GM12875 (cell line): ENCODE data around the gene TSHZ3.

Experiments used
- H3K4me3 ChIP-seq: one replicate; pipeline ENCODE4 v1.5.1; 2011; ENCODE audit warnings: low read depth, low read length, control low read depth
- TF ChIP-seq, protein P1 (sequence below): IDR thresholded peaks from 2 replicates; pipeline ENCODE4 v1.5.1; 2011; ENCODE audit warnings: low read depth, mild to moderate bottlenecking, control low read depth, inconsistent platforms, low read length, moderate library complexity, borderline replicate concordance; ENCODE audit not compliant: insufficient read depth

Gene TSHZ3

DNA sequence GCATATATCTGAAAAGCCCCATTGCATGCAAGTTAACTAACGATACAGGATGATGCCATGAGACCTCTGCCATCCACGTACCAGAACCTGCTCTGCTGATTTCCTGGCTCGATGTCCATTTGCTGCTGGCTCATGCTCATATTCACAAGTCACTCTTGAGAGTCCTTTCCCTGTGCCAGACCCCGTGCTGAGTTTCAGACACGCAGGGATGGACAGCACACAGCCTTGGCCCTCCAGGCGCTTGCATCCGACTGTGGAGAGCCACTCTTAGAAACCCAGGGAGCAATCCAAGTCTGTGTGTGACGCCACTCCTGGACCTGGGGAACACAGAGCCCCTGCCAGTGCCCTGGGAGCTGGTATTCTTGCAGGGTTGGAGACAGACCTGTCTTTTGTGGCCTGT, 37.6 kb upstream of the TSHZ3 start:
- TF ChIP-seq, protein P1, sequence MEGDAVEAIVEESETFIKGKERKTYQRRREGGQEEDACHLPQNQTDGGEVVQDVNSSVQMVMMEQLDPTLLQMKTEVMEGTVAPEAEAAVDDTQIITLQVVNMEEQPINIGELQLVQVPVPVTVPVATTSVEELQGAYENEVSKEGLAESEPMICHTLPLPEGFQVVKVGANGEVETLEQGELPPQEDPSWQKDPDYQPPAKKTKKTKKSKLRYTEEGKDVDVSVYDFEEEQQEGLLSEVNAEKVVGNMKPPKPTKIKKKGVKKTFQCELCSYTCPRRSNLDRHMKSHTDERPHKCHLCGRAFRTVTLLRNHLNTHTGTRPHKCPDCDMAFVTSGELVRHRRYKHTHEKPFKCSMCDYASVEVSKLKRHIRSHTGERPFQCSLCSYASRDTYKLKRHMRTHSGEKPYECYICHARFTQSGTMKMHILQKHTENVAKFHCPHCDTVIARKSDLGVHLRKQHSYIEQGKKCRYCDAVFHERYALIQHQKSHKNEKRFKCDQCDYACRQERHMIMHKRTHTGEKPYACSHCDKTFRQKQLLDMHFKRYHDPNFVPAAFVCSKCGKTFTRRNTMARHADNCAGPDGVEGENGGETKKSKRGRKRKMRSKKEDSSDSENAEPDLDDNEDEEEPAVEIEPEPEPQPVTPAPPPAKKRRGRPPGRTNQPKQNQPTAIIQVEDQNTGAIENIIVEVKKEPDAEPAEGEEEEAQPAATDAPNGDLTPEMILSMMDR, result no peak
- H3K4me3 ChIP-seq, result no peak overlapping the region

GRCh38 chr19:31385744-31386143, 36.5 kb upstream of the TSHZ3 start:
- H3K4me3 ChIP-seq, result no peak overlapping the region
- TF ChIP-seq, protein P1, result no peak

DNA sequence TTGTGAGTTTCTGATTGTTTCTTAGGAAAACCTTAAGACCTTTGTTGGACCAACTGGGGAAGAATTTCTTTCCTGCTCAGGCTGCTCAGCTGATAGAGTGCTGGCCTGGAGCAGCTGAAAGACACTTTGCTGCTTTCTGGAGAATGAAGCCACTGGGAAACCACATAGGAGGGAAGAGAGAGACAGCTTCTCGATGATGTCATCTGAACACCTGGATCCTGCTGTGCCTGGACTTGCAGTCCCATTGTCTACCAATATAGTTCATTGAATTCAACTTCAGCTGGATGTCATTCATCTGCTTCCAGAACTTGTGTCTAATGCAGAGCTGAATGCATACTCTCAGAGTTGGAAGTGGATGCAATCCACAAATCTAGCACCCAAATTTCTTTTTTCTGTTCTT, 34.3 kb upstream of the TSHZ3 start:
- no peak overlapping the region for H3K4me3 ChIP-seq
- TF ChIP-seq, protein P1, result no peak

- TF ChIP-seq, protein P1, result no peak
- H3K4me3 ChIP-seq, result no peak overlapping the region
These were observed 31.6 kb upstream of the TSHZ3 start for GRCh38 chr19:31380854-31381253.

GRCh38 chr19:31378404-31378803, 29.2 kb upstream of the TSHZ3 start:
- H3K4me3 ChIP-seq, result no peak overlapping the region
- TF ChIP-seq, protein P1, result no peak

DNA sequence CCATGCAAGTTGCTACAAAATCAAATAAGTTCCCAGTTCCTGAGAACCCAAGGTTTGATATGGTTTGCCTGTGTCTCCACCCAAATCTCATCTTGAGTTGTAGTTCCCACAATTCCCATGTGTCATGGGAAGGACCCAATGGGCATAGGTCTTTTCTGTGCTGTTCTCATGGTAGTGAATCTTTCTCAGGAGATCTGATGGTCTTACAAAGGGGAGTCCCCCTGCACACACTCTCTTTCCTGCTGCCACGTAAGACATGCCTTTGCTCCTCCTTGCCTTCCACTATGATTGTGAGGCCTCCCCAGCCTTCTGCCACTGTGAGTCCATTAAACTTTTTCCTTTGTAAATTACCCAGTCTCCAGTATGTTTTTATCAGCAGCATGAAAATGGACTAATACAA, 28.5 kb upstream of the TSHZ3 start:
- H3K4me3 ChIP-seq, result no peak overlapping the region
- TF ChIP-seq, protein P1, result no peak

GRCh38 chr19:31372246-31372781, 23.1 kb upstream of the TSHZ3 start:
- TF ChIP-seq, protein P1, result no peak
- H3K4me3 ChIP-seq, result no peak overlapping the region
